Prostate gland (tissue), 2 donors: ENCODE data around the gene MYL12B. TPM values are rescaled to one million over a fixed set of nuclear protein-coding genes. Genes with fewer than 3 reads are reported as not detected.

Source experiments
- DNase-seq: peaks from one replicate; pipeline ENCODE4 v3.0.0-alpha.2; 2019; ENCODE audit warnings: low spot score
- H3K27ac ChIP-seq, 2 donors: fragments of 200-600 bp; sonication (generic); 2 replicates each; pipeline ENCODE4 v1.5.1; 2017 to 2019
- H3K27me3 ChIP-seq: fragments of 200-600 bp; sonication (generic); replicated peaks from 2 replicates; pipeline ENCODE4 v1.5.1; 2019; ENCODE audit not compliant: insufficient read depth
- H3K36me3 ChIP-seq, 2 donors: fragments of 200-600 bp; sonication (generic); 1 replicate in 1 of 2; 2 replicates in 1 of 2; pipeline versions ENCODE4 v1.5.1 to v1.8.1; 2017 to 2019
- H3K4me1 ChIP-seq: fragments of 200-600 bp; sonication (generic); replicated peaks from 2 replicates; pipeline ENCODE4 v1.5.1; 2019
- H3K4me3 ChIP-seq, 2 donors: fragments of 200-600 bp; sonication (generic); 2 replicates each; pipeline ENCODE4 v1.5.1; 2017 to 2019
- H3K9me3 ChIP-seq: fragments of 200-600 bp; sonication (generic); 2 replicates; pipeline ENCODE4 v1.5.1; 2017
- CTCF ChIP-seq, 4 experiments: fragments of 200-600 bp in 2 of 4; fragments of 450-650 bp in 2 of 4; sonication (generic) in 2 of 4; IDR thresholded peaks; 1 replicate in 3 of 4; 2 replicates in 1 of 4; pipeline ENCODE4 v1.5.1; 2016 to 2019; ENCODE audit warnings: antibody characterized with exemption in 4 of 4, mild to moderate bottlenecking in 2 of 4, moderate library complexity in 2 of 4
- POLR2A ChIP-seq: fragments of 450-650 bp; IDR thresholded peaks from one replicate; pipeline ENCODE4 v1.6.1; 2016; ENCODE audit warnings: antibody characterized with exemption, mild to moderate bottlenecking
- POLR2AphosphoS5 ChIP-seq: sonication (generic); formaldehyde crosslinking; IDR thresholded peaks from one replicate; pipeline ENCODE4 v1.6.1; 2017; ENCODE audit warnings: antibody characterized with exemption
- WGBS: methylation state at CpG from one replicate; pipeline ENCODE4 v1.1.5; 2018; 5-methylcytosine and 5-hydroxymethylcytosine counted together
- intact Hi-C: fragments of 100-400 bp; cut with DNase I; formaldehyde crosslinking; loops from one replicate; pipeline ENCODE4 v1.14.2; 2022
- total RNA-seq, 2 donors: library from RNA; depleted of rRNA; stranded (reverse); fragments of >200 nt; gene quantifications; one replicate each; pipeline ENCODE4 v1.1.0, GENCODE V29; 2016

MYL12B gene
- total RNA-seq, 2 donors from 2014 or later: 254 to 310 TPM

GRCh38 chr18:3265564-3266033 lies 3.7 kb downstream of the MYL12B start:
- Histone ChIP-seq H3K4me1 (peaks cover 7% of the 10 kb centered on the region), H3K27me3 (no peaks in the 10 kb centered on the region), H3K9me3 (no peaks in the 10 kb centered on the region), H3K36me3 (no peaks in the 10 kb centered on the region), H3K4me3 (no peak overlapping the region), H3K27ac (no peak overlapping the region)
- no peak for TF ChIP-seq POLR2A
- no peak for DNase-seq
- 74% methylated on average over 3 of the region's 3 CpGs for WGBS
- intact Hi-C loops: no loop called here

GRCh38 chr18:3266062-3266608 lies 4.2 kb downstream of the MYL12B start:
- H3K4me3 ChIP-seq: no peak overlapping the region
- 38% methylated on average over 7 of the region's 7 CpGs for WGBS
- intact Hi-C loops: no loop called here
- H3K27ac ChIP-seq: no peak overlapping the region
- no peak for TF ChIP-seq POLR2AphosphoS5
- no peak for TF ChIP-seq CTCF (IDR thresholded peaks at IDR 0.05)
- no peak for TF ChIP-seq POLR2A
- peaks cover 3% of the 10 kb centered on the region for H3K4me1 ChIP-seq
- H3K27me3 ChIP-seq: no peaks in the 10 kb centered on the region
- H3K9me3 ChIP-seq: no peaks in the 10 kb centered on the region
- DNase-seq: no peak
- H3K36me3 ChIP-seq: no peaks in the 10 kb centered on the region

GRCh38 chr18:3268306-3268705 lies 6.4 kb downstream of the MYL12B start:
- no peaks in the 10 kb centered on the region for H3K9me3 ChIP-seq
- DNase-seq: no peak
- H3K27ac ChIP-seq: no peak overlapping the region
- no peak overlapping the region for H3K4me3 ChIP-seq
- H3K36me3 ChIP-seq: no peaks in the 10 kb centered on the region
- intact Hi-C loops: no loop called here
- no peaks in the 10 kb centered on the region for H3K27me3 ChIP-seq
- H3K4me1 ChIP-seq: peaks cover 3% of the 10 kb centered on the region
- no peak for TF ChIP-seq CTCF (IDR thresholded peaks at IDR 0.05)
- TF ChIP-seq POLR2A: no peak

- TF ChIP-seq CTCF (IDR thresholded peaks at IDR 0.05) (no peak), POLR2AphosphoS5 (no peak), POLR2A (no peak)
- H3K4me1 ChIP-seq: peaks cover 3% of the 10 kb centered on the region
- H3K27me3 ChIP-seq: no peaks in the 10 kb centered on the region
- H3K36me3 ChIP-seq: no peaks in the 10 kb centered on the region
- H3K9me3 ChIP-seq: no peaks in the 10 kb centered on the region
- DNase-seq: no peak
- no peak overlapping the region for H3K27ac ChIP-seq
- intact Hi-C loops: no loop called here
- no peak overlapping the region for H3K4me3 ChIP-seq
- 84% methylated on average over 4 of the region's 4 CpGs for WGBS
These were observed 7.4 kb downstream of the MYL12B start for GRCh38 chr18:3269241-3269913.

- WGBS: 98% methylated on average over 1 of the region's 1 CpG
- TF ChIP-seq CTCF (IDR thresholded peaks at IDR 0.05): no peak
- TF ChIP-seq POLR2A: no peak
- no peak for TF ChIP-seq POLR2AphosphoS5
- no peaks in the 10 kb centered on the region for H3K9me3 ChIP-seq
- H3K36me3 ChIP-seq: no peaks in the 10 kb centered on the region
- H3K27me3 ChIP-seq: no peaks in the 10 kb centered on the region
- H3K4me1 ChIP-seq: peaks cover 3% of the 10 kb centered on the region
- H3K4me3 ChIP-seq: no peak overlapping the region
- no peak overlapping the region for H3K27ac ChIP-seq
- intact Hi-C loops: no loop called here
- DNase-seq: no peak
These were observed 8.0 kb downstream of the MYL12B start for GRCh38 chr18:3269914-3270299.
